ENCODE measurements around the gene NDUFS1.

The NDUFS1 gene

GRCh38 chr2:206086716-206087350 lies 72.4 kb downstream of the NDUFS1 start:
- H3K27ac ChIP-seq, result peak overlapping the region; percentile 93
- H3K36me3 ChIP-seq (ENCODE audit: insufficient read depth), result no peaks in the 10 kb centered on the region
- H3K27me3 ChIP-seq (ENCODE audit: insufficient read depth, low read depth), result no peaks in the 10 kb centered on the region
- peak overlapping the region; percentile 97 for H3K4me2 ChIP-seq
- no peak overlapping the region for H3K4me3 ChIP-seq (IDR thresholded peaks at IDR 0.05; ENCODE audit: insufficient read depth, low read depth, low read length)
- H3K9ac ChIP-seq, result peak overlapping the region; percentile 99
- H4K20me1 ChIP-seq (ENCODE audit: insufficient read depth), result peaks cover 5% of the 10 kb centered on the region
- peaks cover 46% of the 10 kb centered on the region for H3K79me2 ChIP-seq (ENCODE audit: insufficient read depth, low read depth)
- peak overlapping the region; percentile 84 for H2AFZ ChIP-seq (ENCODE audit: low read depth)
- TF ChIP-seq CTCF (conservative IDR thresholded peaks at IDR 0.05; ENCODE audit: low read depth, low read length), result no peak
- peaks cover 23% of the 10 kb centered on the region for H3K4me1 ChIP-seq (ENCODE audit: low read depth, poor library complexity, severe bottlenecking)

GRCh38 chr2:206085742-206086445 lies 73.3 kb downstream of the NDUFS1 start, which contains the start of gene INO80D:
TSS of gene INO80D (minus strand) at chr2:206086174. CDS start at chr2:206063016, 23,158 bp downstream.
- Histone ChIP-seq H3K4me3 (IDR thresholded peaks at IDR 0.05; ENCODE audit: insufficient read depth, low read depth, low read length) (peak within 1 kb of the TSS; percentile 67), H3K36me3 (ENCODE audit: insufficient read depth) (no peaks in the 10 kb centered on the region), H3K9ac (peak within 1 kb of the TSS; percentile 99), H3K27me3 (ENCODE audit: insufficient read depth, low read depth) (no peaks in the 10 kb centered on the region), H2AFZ (ENCODE audit: low read depth) (peak within 1 kb of the TSS; percentile 84), H3K4me1 (ENCODE audit: low read depth, poor library complexity, severe bottlenecking) (peaks cover 23% of the 10 kb centered on the region), H4K20me1 (ENCODE audit: insufficient read depth) (peaks cover 5% of the 10 kb centered on the region), H3K79me2 (ENCODE audit: insufficient read depth, low read depth) (peaks cover 55% of the 10 kb centered on the region), H3K27ac (peak within 1 kb of the TSS; percentile 93), H3K4me2 (peak within 1 kb of the TSS; percentile 99)
- peak; percentile 60 for TF ChIP-seq CTCF (conservative IDR thresholded peaks at IDR 0.05; ENCODE audit: low read depth, low read length)

GRCh38 chr2:206084870-206085741 lies 74.1 kb downstream of the NDUFS1 start:
- no peak for TF ChIP-seq CTCF (conservative IDR thresholded peaks at IDR 0.05; ENCODE audit: low read depth, low read length)
- Histone ChIP-seq H3K79me2 (ENCODE audit: insufficient read depth, low read depth) (peaks cover 57% of the 10 kb centered on the region), H3K27ac (peak overlapping the region; percentile 93), H3K4me1 (ENCODE audit: low read depth, poor library complexity, severe bottlenecking) (peaks cover 23% of the 10 kb centered on the region), H3K36me3 (ENCODE audit: insufficient read depth) (no peaks in the 10 kb centered on the region), H3K9ac (peak overlapping the region; percentile 99), H3K4me3 (IDR thresholded peaks at IDR 0.05; ENCODE audit: insufficient read depth, low read depth, low read length) (peak overlapping the region; percentile 93), H2AFZ (ENCODE audit: low read depth) (peak overlapping the region; percentile 84), H3K27me3 (ENCODE audit: insufficient read depth, low read depth) (no peaks in the 10 kb centered on the region), H4K20me1 (ENCODE audit: insufficient read depth) (peaks cover 5% of the 10 kb centered on the region), H3K4me2 (peak overlapping the region; percentile 99)

GRCh38 chr2:206084439-206084869 lies 74.8 kb downstream of the NDUFS1 start:
- H4K20me1 ChIP-seq (ENCODE audit: insufficient read depth), result peaks cover 5% of the 10 kb centered on the region
- H3K79me2 ChIP-seq (ENCODE audit: insufficient read depth, low read depth), result peaks cover 64% of the 10 kb centered on the region
- H3K27ac ChIP-seq, result peak overlapping the region; percentile 93
- H3K9ac ChIP-seq, result peak overlapping the region; percentile 99
- H3K4me3 ChIP-seq (IDR thresholded peaks at IDR 0.05; ENCODE audit: insufficient read depth, low read depth, low read length), result peak overlapping the region; percentile 93
- no peaks in the 10 kb centered on the region for H3K36me3 ChIP-seq (ENCODE audit: insufficient read depth)
- H2AFZ ChIP-seq (ENCODE audit: low read depth), result peak overlapping the region; percentile 71
- H3K4me1 ChIP-seq (ENCODE audit: low read depth, poor library complexity, severe bottlenecking), result peaks cover 23% of the 10 kb centered on the region
- no peak for TF ChIP-seq CTCF (conservative IDR thresholded peaks at IDR 0.05; ENCODE audit: low read depth, low read length)
- no peaks in the 10 kb centered on the region for H3K27me3 ChIP-seq (ENCODE audit: insufficient read depth, low read depth)
- H3K4me2 ChIP-seq, result peak overlapping the region; percentile 99
